Liver (tissue), 9 donors: ENCODE measurements around the gene SLC26A9. TPM values are rescaled to one million over a fixed set of nuclear protein-coding genes. Genes with fewer than 3 reads are reported as not detected.
"Not testable (repeated sequence)": the region's sequence is repeated elsewhere in the genome, so short reads cannot be mapped to it uniquely, and the experiment has no call there.

Experiments used
- DNase-seq: peaks from one replicate; pipeline ENCODE4 v3.0.0-alpha.2; 2017; ENCODE audit warnings: low spot score
- H3K27ac ChIP-seq, 2 donors: one replicate each; pipeline ENCODE4 v1.7.0; 2013; ENCODE audit warnings: inconsistent platforms in 2 of 2, low read length in 2 of 2, control low read depth in 1 of 2, low read depth in 1 of 2, mild to moderate bottlenecking in 1 of 2
- H3K27me3 ChIP-seq, 4 donors: one replicate each; pipeline versions ENCODE4 v1.6.1 to v1.7.0; 2013; ENCODE audit warnings: low read length in 3 of 4, inconsistent platforms in 1 of 4, mild to moderate bottlenecking in 1 of 4, moderate library complexity in 1 of 4; ENCODE audit not compliant: control insufficient read depth in 4 of 4, insufficient read depth in 4 of 4
- H3K36me3 ChIP-seq, 4 donors: one replicate each; pipeline versions ENCODE4 v1.6.1 to v1.7.0; 2013; ENCODE audit warnings: low read length in 3 of 4, mild to moderate bottlenecking in 3 of 4, low read depth in 1 of 4, moderate library complexity in 1 of 4; ENCODE audit not compliant: control insufficient read depth in 4 of 4, insufficient read depth in 3 of 4
- H3K4me1 ChIP-seq, 4 donors: one replicate each; pipeline versions ENCODE4 v1.6.1 to v1.7.0; 2013; ENCODE audit warnings: low read length in 3 of 4, mild to moderate bottlenecking in 3 of 4, moderate library complexity in 1 of 4; ENCODE audit not compliant: control insufficient read depth in 4 of 4, insufficient read depth in 4 of 4
- H3K4me3 ChIP-seq, 3 donors: one replicate each; pipeline versions ENCODE4 v1.6.1 to v1.7.0; 2013; ENCODE audit warnings: low read length in 3 of 3, control low read depth in 1 of 3, low read depth in 1 of 3, mild to moderate bottlenecking in 1 of 3
- H3K9ac ChIP-seq, 2 donors: one replicate each; pipeline ENCODE4 v1.7.0; 2013; ENCODE audit warnings: low read length in 2 of 2, mild to moderate bottlenecking in 2 of 2, moderate library complexity in 2 of 2, control low read depth in 1 of 2, low read depth in 1 of 2
- H3K9me3 ChIP-seq, 4 donors: one replicate each; pipeline versions ENCODE4 v1.6.1 to v1.7.0; 2013; ENCODE audit warnings: low read length in 3 of 4; ENCODE audit not compliant: control insufficient read depth in 4 of 4
- ATF3 ChIP-seq: IDR thresholded peaks from 2 replicates; pipeline ENCODE4 v1.6.1; 2016; ENCODE audit warnings: antibody characterized with exemption
- CTCF ChIP-seq: fragments of 150-350 bp; IDR thresholded peaks from 2 replicates; pipeline ENCODE4 v1.5.1; 2017; ENCODE audit warnings: improper control_type of control experiment, low read depth, low read length; ENCODE audit not compliant: missing input control
- EGR1 ChIP-seq, 2 donors: IDR thresholded peaks; 2 replicates each; pipeline ENCODE4 v1.6.1; 2016 to 2018; ENCODE audit warnings: antibody characterized with exemption in 2 of 2, low read depth in 2 of 2
- FOXA1 ChIP-seq: IDR thresholded peaks from 2 replicates; pipeline ENCODE4 v1.6.1; 2016; ENCODE audit warnings: antibody characterized with exemption
- FOXA2 ChIP-seq: IDR thresholded peaks from 2 replicates; pipeline ENCODE4 v1.6.1; 2016; ENCODE audit warnings: antibody characterized with exemption
- GABPA ChIP-seq, 2 donors: IDR thresholded peaks in 1 of 2; conservative IDR thresholded peaks in 1 of 2; 2 replicates each; pipeline ENCODE4 v1.6.1; 2016; ENCODE audit warnings: antibody characterized with exemption in 2 of 2, mild to moderate bottlenecking in 1 of 2, moderate library complexity in 1 of 2
- HNF4A ChIP-seq, 2 donors: conservative IDR thresholded peaks; 2 replicates each; pipeline ENCODE4 v1.6.1; 2016; ENCODE audit warnings: antibody characterized with exemption in 2 of 2, mild to moderate bottlenecking in 2 of 2
- HNF4G ChIP-seq: IDR thresholded peaks from 2 replicates; pipeline ENCODE4 v1.6.1; 2016; ENCODE audit warnings: antibody characterized with exemption
- MAX ChIP-seq: IDR thresholded peaks from 2 replicates; pipeline ENCODE4 v1.6.1; 2016; ENCODE audit warnings: antibody characterized with exemption
- NR2F2 ChIP-seq: IDR thresholded peaks from 2 replicates; pipeline ENCODE4 v1.6.1; 2016; ENCODE audit warnings: antibody characterized with exemption
- RAD21 ChIP-seq, 2 donors: IDR thresholded peaks; 2 replicates each; pipeline ENCODE4 v1.6.1; 2016; ENCODE audit warnings: antibody characterized with exemption in 2 of 2, mild to moderate bottlenecking in 2 of 2
- REST ChIP-seq: IDR thresholded peaks from 2 replicates; pipeline ENCODE4 v1.6.1; 2016; ENCODE audit warnings: antibody characterized with exemption, mild to moderate bottlenecking
- RXRA ChIP-seq, 2 donors: IDR thresholded peaks; 2 replicates each; pipeline ENCODE4 v1.6.1; 2017 to 2018; ENCODE audit warnings: antibody characterized with exemption in 2 of 2, mild to moderate bottlenecking in 1 of 2
- SP1 ChIP-seq: IDR thresholded peaks from 2 replicates; pipeline ENCODE4 v1.6.1; 2018; ENCODE audit warnings: antibody characterized with exemption, mild to moderate bottlenecking
- TAF1 ChIP-seq: conservative IDR thresholded peaks from 2 replicates; pipeline ENCODE4 v1.6.1; 2016; ENCODE audit warnings: antibody characterized with exemption, mild to moderate bottlenecking
- YY1 ChIP-seq: IDR thresholded peaks from 2 replicates; pipeline ENCODE4 v1.6.1; 2016; ENCODE audit warnings: antibody characterized with exemption, mild to moderate bottlenecking
- ZBTB33 ChIP-seq: IDR thresholded peaks from 2 replicates; pipeline ENCODE4 v1.6.1; 2016; ENCODE audit warnings: antibody characterized with exemption
- polyA plus RNA-seq, 2 donors: library from polyadenylated mRNA; stranded (reverse) in 1 of 2; unstranded in 1 of 2; fragments of 200-250 nt in 1 of 2; fragments of >200 nt in 1 of 2; fragmentation: Nextera tagmentation in 1 of 2; extraction: Ambion mirVana in 1 of 2; gene quantifications; one replicate each; pipeline versions ENCODE4 v1.2.1 to v1.2.3, GENCODE V29; 2013 to 2015
- total RNA-seq, 2 donors: library from RNA; depleted of rRNA; stranded (reverse); fragments of >200 nt; gene quantifications; one replicate each; pipeline ENCODE4 v1.2.3, GENCODE V29; 2014
- donor health status: healthy.
- donor health status: healthy.
- donor health status: healthy.
- donor health status: healthy.
- donor health status: healthy.

SLC26A9 gene
- total and polyA plus RNA-seq, 4 donors: not detected

- TF ChIP-seq YY1 (no peak), NR2F2 (no peak), FOXA1 (no peak), FOXA2 (no peak), MAX (no peak), ATF3 (no peak), SP1 (no peak), ZBTB33 (no peak), REST (no peak), HNF4A (conservative IDR thresholded peaks at IDR 0.05) (no peak), CTCF (no peak), RXRA (IDR thresholded peaks at IDR 0.05) (no peak), EGR1 (IDR thresholded peaks at IDR 0.05; ENCODE audit: low read depth in 2 of 2) (no peak), HNF4G (no peak), TAF1 (no peak), RAD21 (IDR thresholded peaks at IDR 0.05) (no peak), GABPA (IDR thresholded peaks at IDR 0.05 in 1 of 2, conservative IDR thresholded peaks at IDR 0.05 in 1 of 2) (no peak)
These were observed 65.2 kb downstream of the SLC26A9 start for GRCh38 chr1:205878026-205878425.

GRCh38 chr1:205873148-205873547 is 70.1 kb downstream of the SLC26A9 start:
- not testable (repeated sequence) for H3K9ac ChIP-seq, DNase-seq, H3K9me3 ChIP-seq, H3K27ac ChIP-seq, H3K27me3 ChIP-seq, H3K4me1 ChIP-seq, H3K36me3 ChIP-seq, H3K4me3 ChIP-seq

More at GRCh38 chr1:205878026-205878425, 65.2 kb downstream of the SLC26A9 start:
- no peaks in the 10 kb centered on the region for H3K27me3 ChIP-seq
- H3K27ac ChIP-seq: no peak overlapping the region
- H3K9ac ChIP-seq: no peak overlapping the region
- H3K4me1 ChIP-seq: peaks cover 0 to 2% (median 0%) of the 10 kb centered on the region in 4 donors
- H3K36me3 ChIP-seq: no peaks in the 10 kb centered on the region
- DNase-seq: no peak
- H3K9me3 ChIP-seq: no peaks in the 10 kb centered on the region
- no peak overlapping the region for H3K4me3 ChIP-seq
